D341Med (cell line): ENCODE measurements around the gene TMEM11.

Source experiments
- DNase-seq: peaks from one replicate; pipeline ENCODE4 v3.0.0; 2012; ENCODE audit warnings: low spot score

The TMEM11 gene

DNA sequence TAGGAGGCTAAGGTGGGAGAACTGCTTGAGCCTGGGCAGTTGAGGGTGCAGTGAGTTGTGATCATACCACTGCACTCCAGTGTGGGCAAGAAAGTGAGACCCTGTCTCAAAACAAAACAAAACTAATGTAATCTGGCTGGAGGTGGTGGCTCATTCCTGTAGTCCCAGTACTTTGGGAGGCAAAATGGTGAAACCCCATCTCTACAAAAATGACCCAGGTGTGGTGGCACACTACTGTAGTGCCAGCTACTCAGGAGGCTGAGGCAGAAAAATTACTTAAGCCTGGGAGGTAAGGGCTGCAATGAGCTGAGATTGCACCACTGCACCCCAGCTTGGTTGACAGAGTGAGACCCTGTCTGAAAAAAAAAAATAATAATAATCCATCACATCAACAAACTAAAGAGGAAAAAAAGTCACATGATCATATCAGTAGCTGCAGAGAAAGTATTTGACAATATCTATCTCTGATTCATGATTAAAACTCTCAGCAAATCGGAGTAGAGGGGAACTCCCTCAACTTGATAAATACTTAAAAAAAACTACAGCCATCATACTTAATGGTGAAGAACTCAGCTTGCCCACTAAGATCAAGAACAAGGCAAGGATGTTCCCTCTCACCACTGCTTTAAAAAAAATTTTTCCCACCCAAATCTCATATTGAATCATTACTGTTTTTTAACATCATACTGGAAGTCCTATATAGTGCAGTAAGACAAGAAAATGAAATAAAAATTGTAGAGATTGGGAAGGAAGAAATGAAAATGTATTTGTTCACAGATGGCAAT is 56.2 kb downstream of the TMEM11 start:
- no peak for DNase-seq

DNA sequence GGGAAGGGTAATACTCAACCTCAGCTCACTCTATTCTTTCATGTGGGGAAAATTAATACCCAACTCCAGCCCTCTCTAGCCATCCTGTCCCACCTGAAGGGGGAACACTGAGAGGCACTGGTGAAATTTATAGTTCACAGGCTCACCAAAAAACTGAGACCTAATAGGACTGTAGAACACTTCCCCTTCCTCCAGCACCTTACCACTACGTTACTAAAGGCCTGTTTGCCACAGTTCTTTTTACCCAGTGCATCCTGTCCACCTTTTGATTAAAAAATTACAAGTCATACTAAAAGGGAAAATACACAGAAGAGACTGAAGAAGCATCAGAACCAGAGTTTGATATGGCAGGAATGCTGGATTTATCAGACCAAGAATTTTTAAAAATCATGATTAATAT is 61.2 kb downstream of the TMEM11 start:
- no peak for DNase-seq

DNA sequence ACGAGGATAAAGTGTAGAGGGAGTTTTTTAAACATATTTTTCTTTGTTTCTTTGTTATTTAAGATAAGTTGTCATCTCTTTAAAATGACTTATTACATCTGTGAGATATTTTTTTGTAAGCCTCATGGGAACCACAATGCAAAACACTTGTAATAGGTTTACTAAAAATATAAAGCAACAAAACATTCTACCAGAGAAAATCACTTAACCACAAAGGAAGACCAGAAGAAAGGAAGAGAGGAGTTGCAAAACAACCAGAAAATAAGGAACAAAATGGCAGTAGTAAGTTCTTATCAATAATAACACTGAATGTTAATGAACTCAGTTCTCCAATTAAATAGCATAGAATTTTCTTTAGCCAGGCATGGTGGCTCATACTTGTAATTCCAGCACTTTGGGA is 64.3 kb downstream of the TMEM11 start:
- DNase-seq: no peak
